Metanephros (tissue), 1 donor: Measurements from ENCODE around the gene KRT71. TPM values are rescaled to one million over a fixed set of nuclear protein-coding genes. Genes with fewer than 3 reads are reported as not detected.

Experiments used
- total RNA-seq: library from RNA; depleted of rRNA; stranded (reverse); fragments of >200 nt; gene quantifications from one replicate; pipeline ENCODE4 v1.2.3, GENCODE V29; 2014

The KRT71 gene
- 0.29 TPM for total RNA-seq

DNA sequence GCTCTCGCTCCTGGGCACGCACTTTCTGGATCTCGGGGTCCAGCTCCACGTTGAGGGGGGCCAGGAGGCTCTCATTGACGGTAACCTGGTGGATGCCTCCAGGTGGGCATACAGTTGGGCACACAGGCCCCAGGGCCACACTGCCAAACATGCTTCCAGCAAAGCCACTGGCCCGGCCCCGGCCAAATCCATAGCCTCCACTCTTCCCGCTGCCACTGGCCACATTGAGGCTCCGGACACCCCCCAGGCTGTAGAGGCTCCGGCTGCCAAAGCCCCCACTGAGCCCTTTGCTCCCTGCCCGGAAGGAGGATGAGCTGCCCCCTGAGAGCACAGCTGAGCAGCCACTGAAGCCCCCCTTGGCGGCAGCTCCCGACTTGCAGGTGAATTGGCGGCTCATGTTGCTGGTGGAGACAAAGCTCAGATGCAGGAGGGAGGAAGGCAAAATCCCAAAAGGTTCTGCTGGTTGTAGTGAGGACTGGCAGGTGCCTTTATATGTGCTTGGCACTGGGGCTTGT, at the start of gene KRT71:
KRT71 (minus strand) TSS at position 465 of the 515 bp plus-strand sequence; CDS start at position 397, 68 bp downstream.

GRCh38 chr12:52600941-52601481, 48.1 kb upstream of the KRT71 start, which contains the start of gene KRT72:
Gene KRT72, minus strand, starts transcription at chr12:52601463. Its CDS starts 11 bp downstream, at chr12:52601452.

DNA sequence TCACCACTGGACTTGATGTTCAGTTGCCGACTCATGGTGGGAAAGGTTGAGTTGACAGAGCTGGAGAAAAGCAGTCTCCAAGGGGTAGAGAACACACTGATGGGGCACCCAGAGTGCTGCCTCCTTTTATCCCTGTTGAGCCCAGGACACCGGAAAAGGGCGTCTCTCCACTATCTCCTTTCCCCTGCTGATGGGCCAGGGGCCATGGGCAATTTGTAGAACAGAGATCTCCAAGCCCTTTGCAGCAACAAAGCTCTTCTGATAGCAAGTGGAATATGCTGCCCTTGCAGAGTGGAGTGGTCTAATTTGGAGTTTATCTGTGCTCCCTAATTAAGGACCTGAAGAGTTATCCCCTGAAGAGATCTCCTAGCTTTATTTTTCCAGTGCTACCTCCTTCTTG, 20.8 kb upstream of the KRT71 start, which contains the start of gene KRT74:
KRT74 (minus strand) TSS at position 101 of the 400 bp plus-strand sequence; CDS start at position 35, 66 bp downstream.

DNA sequence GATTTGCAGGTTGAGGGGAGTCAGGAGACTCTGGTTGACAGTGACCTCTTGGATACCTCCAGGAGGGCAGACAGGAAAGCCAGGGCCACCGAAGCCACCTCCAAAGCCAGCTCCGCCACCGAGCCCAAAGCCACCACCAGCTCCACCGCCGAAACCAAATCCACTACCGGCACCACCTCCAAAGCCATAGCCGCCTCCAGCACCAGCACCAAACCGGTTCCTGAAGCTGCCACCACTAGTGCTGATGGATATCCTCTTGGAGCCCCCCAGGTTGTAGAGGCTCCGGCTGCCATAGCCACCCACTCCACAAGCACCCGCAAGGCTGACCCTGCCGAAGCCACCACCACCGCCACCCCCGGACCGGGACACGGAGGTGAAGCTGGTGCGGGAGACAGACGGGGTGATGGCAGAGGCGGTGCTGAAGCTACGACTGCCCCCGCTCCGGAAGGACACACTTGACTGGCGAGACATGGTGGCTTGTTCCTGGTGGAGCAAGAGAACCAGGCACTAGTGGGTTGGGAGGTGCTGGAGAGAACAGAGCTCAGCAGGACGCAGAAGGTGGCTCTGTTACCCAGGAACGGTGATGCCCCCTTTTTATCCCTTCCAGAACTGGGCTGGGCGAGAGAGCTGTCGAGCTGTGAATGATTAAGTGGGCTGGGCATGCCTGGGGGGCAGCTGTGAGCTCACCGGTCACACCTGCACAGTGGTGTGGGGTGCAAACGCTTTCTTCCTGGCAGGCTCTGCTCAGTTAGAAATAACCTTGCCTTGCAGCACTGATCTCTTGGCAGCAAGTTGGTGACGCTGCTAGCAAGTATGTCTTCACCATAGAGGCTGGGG, 32.9 kb downstream of the KRT71 start, which contains the start of gene KRT5:
KRT5 (minus strand) TSS at position 569 of the 837 bp plus-strand sequence; CDS start at position 471, 98 bp downstream.

Other genes starting within 250 kb of the KRT71 start
- gene KRT83, start 231.7 kb downstream of the KRT71 start, total RNA-seq = not detected
- gene KRT85, start 185.7 kb downstream of the KRT71 start, total RNA-seq = not detected
- gene KRT84, start 167.5 kb downstream of the KRT71 start, total RNA-seq = not detected
- not detected for gene KRT82, start 146.8 kb downstream of the KRT71 start, total RNA-seq
- not detected for gene KRT75, start 118.8 kb downstream of the KRT71 start, total RNA-seq
- not detected for gene KRT6B, start 101.0 kb downstream of the KRT71 start, total RNA-seq
- not detected for gene KRT6C, start 79.3 kb downstream of the KRT71 start, total RNA-seq
- gene KRT6A, start 59.9 kb downstream of the KRT71 start, total RNA-seq = not detected
- gene KRT5, start 32.8 kb downstream of the KRT71 start, total RNA-seq = 2.6 TPM
- not detected for gene KRT74, start 20.7 kb upstream of the KRT71 start, total RNA-seq
- gene KRT72, start 48.3 kb upstream of the KRT71 start, total RNA-seq = not detected
- gene KRT73, start 65.4 kb upstream of the KRT71 start, total RNA-seq = not detected
- not detected for gene KRT2, start 99.1 kb upstream of the KRT71 start, total RNA-seq
- 2.2 TPM for gene KRT1, start 127.3 kb upstream of the KRT71 start, total RNA-seq
- not detected for gene KRT77, start 150.4 kb upstream of the KRT71 start, total RNA-seq
- not detected for gene KRT76, start 224.2 kb upstream of the KRT71 start, total RNA-seq
- gene KRT3, start 243.0 kb upstream of the KRT71 start, total RNA-seq = not detected